ENCODE results near the gene SSH2.

SSH2 gene

GRCh38 chr17:29595107-29595942 is 334.7 kb downstream of the SSH2 start:
- no peak for DNase-seq (ENCODE audit: insufficient read length, low spot score)
- no peak for FAIRE-seq

- no peak for FAIRE-seq
- no peak for DNase-seq (ENCODE audit: insufficient read length, low spot score)
These were observed 335.4 kb downstream of the SSH2 start for GRCh38 chr17:29594519-29595090.

GRCh38 chr17:29593591-29594518 is 336.2 kb downstream of the SSH2 start:
- no peak for FAIRE-seq
- peak; percentile 35 for DNase-seq (ENCODE audit: insufficient read length, low spot score)

GRCh38 chr17:29592850-29593551 is 337.0 kb downstream of the SSH2 start, which contains the start of gene ANKRD13B:
Gene ANKRD13B, plus strand, starts transcription at chr17:29593132. Its CDS starts 490 bp downstream, at chr17:29593622.
- no peak for FAIRE-seq
- peak; percentile 63 for DNase-seq (ENCODE audit: insufficient read length, low spot score)

- FAIRE-seq (peak; percentile 92), DNase-seq (ENCODE audit: insufficient read length, low spot score) (peak; percentile 92)
These were observed 338.1 kb downstream of the SSH2 start for GRCh38 chr17:29591737-29592608.

- FAIRE-seq = no peak
- DNase-seq (ENCODE audit: insufficient read length, low spot score) = peak; percentile 80
These were observed 338.8 kb downstream of the SSH2 start for GRCh38 chr17:29591146-29591736.

- FAIRE-seq = no peak
- DNase-seq (ENCODE audit: insufficient read length, low spot score) = peak; percentile 54
These were observed 339.4 kb downstream of the SSH2 start for GRCh38 chr17:29590411-29591145.

- DNase-seq (ENCODE audit: insufficient read length, low spot score) = peak; percentile 84
- FAIRE-seq = peak; percentile 44
These were observed 340.3 kb downstream of the SSH2 start, which contains the start of gene GIT1 for GRCh38 chr17:29589524-29590410. Gene GIT1, minus strand, starts transcription at chr17:29589648. Its CDS starts 270 bp downstream, at chr17:29589378.

GRCh38 chr17:29588562-29589411 is 341.2 kb downstream of the SSH2 start:
- DNase-seq (ENCODE audit: insufficient read length, low spot score) = peak; percentile 34
- FAIRE-seq = peak; percentile 62

- no peak for DNase-seq (ENCODE audit: insufficient read length, low spot score)
- FAIRE-seq = no peak
These were observed 341.9 kb downstream of the SSH2 start for GRCh38 chr17:29588017-29588561.

- no peak for FAIRE-seq
- no peak for DNase-seq (ENCODE audit: insufficient read length, low spot score)
These were observed 342.4 kb downstream of the SSH2 start for GRCh38 chr17:29587591-29587990.

- no peak for DNase-seq (ENCODE audit: insufficient read length, low spot score)
- no peak for FAIRE-seq
These were observed 343.2 kb downstream of the SSH2 start for GRCh38 chr17:29586676-29587469.

- DNase-seq (ENCODE audit: insufficient read length, low spot score) (peak; percentile 26), FAIRE-seq (peak; percentile 58)
These were observed 344.8 kb downstream of the SSH2 start for GRCh38 chr17:29585080-29585751.

GRCh38 chr17:29584452-29585079 is 345.5 kb downstream of the SSH2 start:
- no peak for DNase-seq (ENCODE audit: insufficient read length, low spot score)
- no peak for FAIRE-seq
